NCI-H748 treated with DMSO at 0.1 percent for 48 hours (cell line): ENCODE results near the gene ESYT1.

ENCODE experiments used
- DNase-seq: peaks from one replicate; lab custom pipeline; 2025; lab: John Stamatoyannopoulos, UW

ESYT1 gene

DNA sequence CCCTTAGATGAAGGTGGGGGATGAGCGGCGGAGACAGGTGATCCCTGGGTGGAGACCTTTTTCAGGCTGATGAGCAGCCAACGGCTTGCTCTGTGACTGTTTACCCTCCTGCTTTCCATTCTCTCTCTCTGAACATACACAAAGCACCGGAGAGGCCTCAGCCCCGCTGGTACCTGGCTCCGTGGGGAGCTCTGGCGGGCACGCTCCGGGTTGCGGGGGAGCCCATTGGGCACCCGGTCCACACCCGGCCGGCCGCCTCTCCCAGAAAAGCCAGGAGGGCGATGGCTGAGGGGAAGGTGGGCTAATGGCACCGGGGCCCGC is 60.7 kb downstream of the ESYT1 start:
- no peak for DNase-seq

- DNase-seq = peak; percentile 77
Observed at GRCh38 chr12:56189099-56189917, 61.2 kb downstream of the ESYT1 start, which contains the start of gene SMARCC2. Gene SMARCC2 (minus strand): TSS chr12:56189483. CDS start chr12:56189461, 22 bp downstream.

DNA sequence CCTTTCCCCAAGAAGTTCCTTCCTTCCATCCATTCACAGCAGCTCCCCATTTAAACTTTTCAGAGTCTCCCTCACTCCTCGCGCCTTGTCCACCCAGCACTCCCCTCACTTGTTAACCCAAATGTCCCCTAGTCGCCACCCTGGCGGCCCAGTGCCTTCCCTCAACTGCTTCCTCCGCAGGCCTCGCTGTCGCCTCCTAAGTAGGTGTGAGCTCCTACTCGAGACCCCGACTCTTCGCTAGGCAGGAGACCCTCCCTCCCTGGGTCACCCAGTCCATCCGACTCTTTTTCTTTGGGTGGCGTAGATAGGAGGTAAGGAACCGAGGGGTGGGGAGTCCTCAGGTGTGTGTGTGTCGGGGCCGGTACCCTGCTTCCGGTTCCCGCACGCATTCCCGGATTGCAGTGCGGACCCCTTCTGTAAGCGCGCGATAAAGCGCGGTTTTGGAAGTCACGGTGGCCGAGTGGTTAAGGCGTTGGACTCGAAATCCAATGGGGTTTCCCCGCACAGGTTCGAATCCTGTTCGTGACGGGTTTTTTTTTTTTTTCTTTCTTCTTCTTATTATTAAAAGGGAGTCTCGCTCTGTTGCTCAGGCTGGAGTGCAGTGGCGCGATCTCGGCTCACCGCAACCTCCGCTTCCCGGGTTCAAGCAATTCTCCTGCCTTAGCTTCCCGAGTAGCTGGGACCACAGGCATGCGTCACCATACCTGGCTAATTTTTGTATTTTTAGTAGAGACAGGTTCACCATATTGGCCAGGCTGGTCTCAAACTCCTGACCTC is 62.0 kb downstream of the ESYT1 start:
- DNase-seq = peak; percentile 73

DNA sequence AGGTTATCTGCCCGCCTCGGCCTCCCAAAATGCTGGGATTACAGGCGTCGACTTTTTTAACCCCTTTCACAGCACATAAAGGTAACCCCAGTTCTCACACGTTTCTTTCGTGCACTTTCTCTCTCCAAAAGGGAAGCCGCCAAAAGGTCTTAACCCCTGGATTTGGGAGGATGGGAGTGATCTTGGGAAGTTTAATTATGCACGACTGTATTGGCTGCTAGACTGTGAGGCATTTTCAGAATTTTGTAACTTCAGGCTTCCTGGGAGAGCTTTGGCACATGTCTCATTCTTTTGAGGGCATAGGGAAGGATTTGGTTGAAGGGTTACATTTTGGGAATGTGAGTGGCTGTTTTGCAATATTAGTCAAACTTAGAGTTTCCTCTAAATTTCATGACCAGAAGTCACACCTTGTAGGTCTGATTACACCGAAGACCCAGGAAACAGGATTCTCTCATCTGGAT is 62.7 kb downstream of the ESYT1 start:
- DNase-seq = no peak

DNA sequence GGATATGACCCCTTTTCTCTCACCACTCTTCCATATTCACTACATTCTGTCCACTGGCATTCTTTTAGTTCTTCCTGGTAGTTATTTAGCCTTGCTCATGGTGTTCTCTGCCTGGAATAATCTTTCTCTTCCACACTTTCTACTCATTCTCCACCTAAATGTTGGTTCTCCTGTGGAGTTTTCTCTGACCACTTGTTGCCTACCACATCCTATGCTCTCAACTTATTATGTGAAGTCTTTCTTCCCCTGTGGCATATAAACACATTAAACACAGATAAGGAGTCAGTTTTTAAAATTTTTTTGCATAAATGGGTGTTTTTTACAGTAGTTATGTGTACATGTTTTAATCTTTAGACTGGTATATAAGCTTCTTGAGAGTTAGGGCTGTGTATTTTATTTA is 64.5 kb downstream of the ESYT1 start:
- no peak for DNase-seq

- peak; percentile 69 for DNase-seq
Observed at GRCh38 chr12:56193025-56193578, 65.0 kb downstream of the ESYT1 start.
